NB4 (cell line): ENCODE data around the gene ACLY.
"Not testable (repeated sequence)": the region's sequence is repeated elsewhere in the genome, so short reads cannot be mapped to it uniquely, and the experiment has no call there.

Source experiments
- DNase-seq: peaks from one replicate; pipeline ENCODE4 v3.0.0; 2010; ENCODE audit warnings: low read depth
- H3K4me3 ChIP-seq: one replicate; pipeline ENCODE4 v1.5.1; 2011; ENCODE audit warnings: mild to moderate bottlenecking, low read depth, low read length, moderate library complexity
- MYC ChIP-seq: IDR thresholded peaks from 2 replicates; pipeline ENCODE4 v1.6.1; 2011; ENCODE audit warnings: low read depth, low read length
- POLR2A ChIP-seq: IDR thresholded peaks from 2 replicates; pipeline ENCODE4 v1.6.1; 2011; ENCODE audit warnings: mild to moderate bottlenecking; ENCODE audit not compliant: insufficient read length; ENCODE audit errors: extremely low read depth
- TF ChIP-seq, protein P1 (sequence below): IDR thresholded peaks from one replicate; pipeline ENCODE4 v1.5.1; 2012; ENCODE audit warnings: low read depth, low read length
- TF ChIP-seq, protein P2 (sequence below): IDR thresholded peaks from 2 replicates; pipeline ENCODE4 v1.6.1; 2011; ENCODE audit warnings: low read depth, low read length

The ACLY gene

DNA sequence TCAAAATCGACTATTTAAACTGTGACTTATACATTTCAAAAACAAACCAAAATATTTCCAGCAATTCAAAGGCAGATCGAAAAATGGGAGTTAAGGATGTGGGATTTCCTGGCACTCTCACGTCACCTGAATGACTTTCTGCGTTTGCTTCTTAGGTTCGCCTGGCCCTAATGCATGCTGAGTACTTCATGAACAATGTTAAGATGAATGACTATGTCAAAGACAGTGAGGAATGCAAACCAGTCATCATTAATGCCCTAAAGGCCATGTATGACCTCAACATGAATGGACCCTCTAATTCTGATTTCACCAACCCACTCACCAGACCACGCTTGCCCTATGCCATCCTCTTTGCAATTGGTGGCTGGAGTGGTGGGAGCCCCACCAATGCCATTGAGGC, 73.8 kb downstream of the ACLY start:
- DNase-seq, result no peak
- TF ChIP-seq MYC, result no peak
- TF ChIP-seq, protein P1, sequence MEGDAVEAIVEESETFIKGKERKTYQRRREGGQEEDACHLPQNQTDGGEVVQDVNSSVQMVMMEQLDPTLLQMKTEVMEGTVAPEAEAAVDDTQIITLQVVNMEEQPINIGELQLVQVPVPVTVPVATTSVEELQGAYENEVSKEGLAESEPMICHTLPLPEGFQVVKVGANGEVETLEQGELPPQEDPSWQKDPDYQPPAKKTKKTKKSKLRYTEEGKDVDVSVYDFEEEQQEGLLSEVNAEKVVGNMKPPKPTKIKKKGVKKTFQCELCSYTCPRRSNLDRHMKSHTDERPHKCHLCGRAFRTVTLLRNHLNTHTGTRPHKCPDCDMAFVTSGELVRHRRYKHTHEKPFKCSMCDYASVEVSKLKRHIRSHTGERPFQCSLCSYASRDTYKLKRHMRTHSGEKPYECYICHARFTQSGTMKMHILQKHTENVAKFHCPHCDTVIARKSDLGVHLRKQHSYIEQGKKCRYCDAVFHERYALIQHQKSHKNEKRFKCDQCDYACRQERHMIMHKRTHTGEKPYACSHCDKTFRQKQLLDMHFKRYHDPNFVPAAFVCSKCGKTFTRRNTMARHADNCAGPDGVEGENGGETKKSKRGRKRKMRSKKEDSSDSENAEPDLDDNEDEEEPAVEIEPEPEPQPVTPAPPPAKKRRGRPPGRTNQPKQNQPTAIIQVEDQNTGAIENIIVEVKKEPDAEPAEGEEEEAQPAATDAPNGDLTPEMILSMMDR, result no peak
- TF ChIP-seq, protein P2, sequence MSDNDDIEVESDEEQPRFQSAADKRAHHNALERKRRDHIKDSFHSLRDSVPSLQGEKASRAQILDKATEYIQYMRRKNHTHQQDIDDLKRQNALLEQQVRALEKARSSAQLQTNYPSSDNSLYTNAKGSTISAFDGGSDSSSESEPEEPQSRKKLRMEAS, result no peak
- no peak for TF ChIP-seq POLR2A
- no peak overlapping the region for H3K4me3 ChIP-seq

GRCh38 chr17:41840781-41841180, 78.0 kb downstream of the ACLY start:
- not testable (repeated sequence) for H3K4me3 ChIP-seq, DNase-seq

- H3K4me3 ChIP-seq, DNase-seq: not testable (repeated sequence)
Measured at GRCh38 chr17:41839448-41839847, 79.3 kb downstream of the ACLY start.

- no peak for DNase-seq
- no peak for TF ChIP-seq MYC
- TF ChIP-seq, protein P1, result no peak
- TF ChIP-seq POLR2A, result no peak
- TF ChIP-seq, protein P2, result no peak
- no peak within 1 kb of the TSS for H3K4me3 ChIP-seq
Measured at GRCh38 chr17:41837761-41838538, 80.8 kb downstream of the ACLY start, which contains the start of gene KLHL10. TSS of gene KLHL10 (plus strand) at chr17:41837825. CDS start at chr17:41837933, 108 bp downstream.

DNA sequence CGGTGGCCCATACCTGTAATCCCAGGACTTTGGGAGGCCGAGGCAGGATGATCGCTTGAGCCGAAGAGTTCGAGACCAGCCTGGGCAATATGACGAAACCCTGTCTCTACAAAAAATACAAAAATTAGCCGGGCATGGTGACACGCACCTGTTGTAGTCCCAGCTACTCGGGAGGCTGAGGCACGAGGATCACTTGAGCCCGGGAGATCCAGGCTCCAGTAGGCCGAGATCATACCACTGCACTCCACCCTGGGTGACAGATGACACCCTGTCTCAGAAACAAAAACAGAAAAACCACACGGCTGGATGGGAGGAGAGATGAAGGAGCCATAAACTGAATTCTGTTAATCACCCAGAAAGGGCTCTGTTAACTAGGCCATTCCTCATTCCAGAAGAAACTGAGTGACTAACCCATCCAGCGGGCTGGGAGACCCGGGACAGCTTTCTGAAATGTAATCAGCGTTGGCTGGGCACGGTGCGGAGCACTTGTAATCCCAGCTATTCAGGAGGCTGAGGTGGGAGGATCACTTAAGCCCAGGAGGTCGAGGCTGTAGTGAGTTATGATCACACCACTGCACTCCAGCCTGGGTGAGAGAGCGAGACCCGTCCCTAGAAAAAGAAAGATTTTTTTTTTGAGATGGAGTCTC, 82.1 kb downstream of the ACLY start:
- peak overlapping the region; percentile 51 for H3K4me3 ChIP-seq

GRCh38 chr17:41835800-41836549, 82.8 kb downstream of the ACLY start, which contains the start of gene NT5C3B:
TSS of gene NT5C3B (minus strand) at chr17:41836232. CDS start at chr17:41836193, 39 bp downstream.
- peak; percentile 60 for DNase-seq
- TF ChIP-seq MYC (no peak), POLR2A (no peak)
- TF ChIP-seq, protein P1, result no peak
- TF ChIP-seq, protein P2, result no peak
- peak within 1 kb of the TSS; percentile 62 for H3K4me3 ChIP-seq

More for the DNA sequence above, 82.1 kb downstream of the ACLY start:
- no peak for TF ChIP-seq MYC
- TF ChIP-seq POLR2A, result no peak
- TF ChIP-seq, protein P1, result no peak
- TF ChIP-seq, protein P2, result no peak
- no peak for DNase-seq
